ENCODE data around the gene AP2M1.

AP2M1 gene

DNA sequence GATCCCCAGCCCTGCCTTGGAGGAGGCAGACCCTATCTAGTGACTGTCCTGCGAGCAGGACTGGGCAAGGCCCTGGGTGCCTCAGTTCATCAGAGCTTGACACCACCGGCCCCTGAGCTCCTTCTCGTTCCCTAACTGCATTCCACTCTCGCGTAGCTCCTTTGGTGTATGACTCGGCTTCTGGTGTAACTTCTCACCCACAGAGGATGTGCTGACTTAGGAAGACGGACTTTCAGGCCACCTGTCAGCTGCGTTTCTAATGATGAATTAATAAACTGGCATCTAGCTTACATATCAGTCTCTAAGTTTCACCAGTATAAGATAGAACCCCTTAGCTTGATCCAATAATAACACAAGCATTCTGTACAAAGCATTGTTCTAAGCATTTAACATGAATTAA, 28.9 kb downstream of the AP2M1 start:
- H3K27ac ChIP-seq: no peak overlapping the region
- TF ChIP-seq, protein P1, sequence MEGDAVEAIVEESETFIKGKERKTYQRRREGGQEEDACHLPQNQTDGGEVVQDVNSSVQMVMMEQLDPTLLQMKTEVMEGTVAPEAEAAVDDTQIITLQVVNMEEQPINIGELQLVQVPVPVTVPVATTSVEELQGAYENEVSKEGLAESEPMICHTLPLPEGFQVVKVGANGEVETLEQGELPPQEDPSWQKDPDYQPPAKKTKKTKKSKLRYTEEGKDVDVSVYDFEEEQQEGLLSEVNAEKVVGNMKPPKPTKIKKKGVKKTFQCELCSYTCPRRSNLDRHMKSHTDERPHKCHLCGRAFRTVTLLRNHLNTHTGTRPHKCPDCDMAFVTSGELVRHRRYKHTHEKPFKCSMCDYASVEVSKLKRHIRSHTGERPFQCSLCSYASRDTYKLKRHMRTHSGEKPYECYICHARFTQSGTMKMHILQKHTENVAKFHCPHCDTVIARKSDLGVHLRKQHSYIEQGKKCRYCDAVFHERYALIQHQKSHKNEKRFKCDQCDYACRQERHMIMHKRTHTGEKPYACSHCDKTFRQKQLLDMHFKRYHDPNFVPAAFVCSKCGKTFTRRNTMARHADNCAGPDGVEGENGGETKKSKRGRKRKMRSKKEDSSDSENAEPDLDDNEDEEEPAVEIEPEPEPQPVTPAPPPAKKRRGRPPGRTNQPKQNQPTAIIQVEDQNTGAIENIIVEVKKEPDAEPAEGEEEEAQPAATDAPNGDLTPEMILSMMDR (conservative IDR thresholded peaks at IDR 0.05): no peak
- no peak for TF ChIP-seq ZFX (IDR thresholded peaks at IDR 0.05)

DNA sequence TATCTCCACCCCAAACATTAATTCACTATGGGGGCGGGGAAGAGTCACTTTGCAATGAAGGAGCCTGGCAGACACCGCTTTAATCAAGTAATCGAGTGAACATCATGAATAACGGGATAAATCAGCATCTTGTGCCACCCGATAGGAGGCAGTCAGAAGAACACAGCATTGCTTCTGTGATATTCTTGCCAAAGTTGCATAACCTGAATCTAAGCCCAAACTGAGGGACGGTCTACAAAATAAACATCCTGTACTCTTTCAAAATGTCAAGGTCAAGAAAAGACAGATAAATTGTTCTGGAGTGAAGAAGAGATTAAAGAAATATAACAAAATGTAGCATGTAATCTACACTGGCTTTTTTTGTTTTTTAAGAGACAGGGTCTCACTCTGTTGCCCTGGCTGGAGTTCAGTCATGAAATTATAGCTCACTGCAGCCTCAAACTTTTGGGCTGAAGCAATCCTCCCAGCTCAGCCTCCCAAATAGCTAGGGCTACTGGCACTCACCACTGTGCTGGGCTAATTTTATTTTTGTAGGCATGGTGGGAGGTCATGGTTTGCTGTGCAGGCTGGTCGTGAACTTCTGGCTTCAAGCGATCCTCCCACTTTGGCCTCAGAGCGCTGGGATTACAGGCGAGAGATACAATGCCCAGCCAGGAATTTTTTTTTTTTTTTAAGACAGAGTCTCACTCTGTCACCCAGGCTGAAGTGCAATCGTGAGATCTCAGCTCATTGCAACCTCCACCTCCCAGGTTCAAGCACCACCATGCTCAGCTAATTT, 34.7 kb downstream of the AP2M1 start:
- TF ChIP-seq, protein P1 (conservative IDR thresholded peaks at IDR 0.05): no peak
- no peak for TF ChIP-seq ZFX (IDR thresholded peaks at IDR 0.05)
- H3K27ac ChIP-seq: no peak overlapping the region

GRCh38 chr3:184211297-184211696, 36.6 kb downstream of the AP2M1 start:
- TF ChIP-seq ZFX (IDR thresholded peaks at IDR 0.05): no peak
- TF ChIP-seq, protein P1 (conservative IDR thresholded peaks at IDR 0.05): no peak
- H3K27ac ChIP-seq: no peak overlapping the region

DNA sequence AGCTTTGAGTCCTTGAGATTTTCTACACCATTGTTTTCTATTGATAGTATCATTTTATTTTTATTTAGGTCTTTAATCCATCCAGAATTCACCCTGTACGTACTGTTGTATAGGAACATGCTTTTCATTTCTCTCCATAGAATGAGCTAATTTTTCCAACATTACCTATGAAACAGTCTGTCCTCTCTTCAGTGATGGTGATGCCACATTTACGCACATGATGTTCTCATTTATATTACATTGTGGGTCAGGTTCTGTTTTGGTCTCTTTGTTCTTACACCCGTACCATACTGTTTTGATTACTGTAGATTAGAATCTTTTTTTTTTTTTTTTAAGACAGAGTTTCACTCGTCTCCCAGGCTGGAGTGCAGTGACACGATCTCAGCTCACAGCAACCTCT, 37.1 kb downstream of the AP2M1 start:
- no peak overlapping the region for H3K27ac ChIP-seq
- TF ChIP-seq ZFX (IDR thresholded peaks at IDR 0.05): no peak
- TF ChIP-seq, protein P1 (conservative IDR thresholded peaks at IDR 0.05): no peak

GRCh38 chr3:184218814-184219213, 44.2 kb downstream of the AP2M1 start:
- H3K27ac ChIP-seq: no peak overlapping the region
- TF ChIP-seq ZFX (IDR thresholded peaks at IDR 0.05): no peak
- TF ChIP-seq, protein P1 (conservative IDR thresholded peaks at IDR 0.05): no peak

- TF ChIP-seq, protein P1 (conservative IDR thresholded peaks at IDR 0.05): no peak
- no peak for TF ChIP-seq ZFX (IDR thresholded peaks at IDR 0.05)
- H3K27ac ChIP-seq: no peak overlapping the region
Observed at GRCh38 chr3:184222521-184222920, 47.9 kb downstream of the AP2M1 start.

DNA sequence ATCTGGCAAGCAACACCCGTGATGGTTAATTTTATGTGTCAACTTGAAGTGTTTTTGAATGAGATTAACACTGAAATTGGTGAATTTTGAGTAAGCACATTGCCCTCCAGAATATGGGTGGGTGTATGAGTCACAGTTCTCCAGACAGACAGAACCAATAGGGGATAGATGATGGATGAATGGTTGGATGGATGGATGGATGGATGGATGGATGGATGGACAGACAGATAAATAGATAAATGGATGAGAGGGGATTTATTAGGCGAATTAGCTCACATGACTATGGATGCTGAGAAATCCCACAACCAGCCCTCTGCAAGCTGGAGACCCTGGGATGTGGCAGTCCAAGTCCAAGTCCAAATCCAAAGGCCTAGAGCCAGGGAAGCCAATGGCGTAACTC, 49.3 kb downstream of the AP2M1 start:
- TF ChIP-seq ZFX (IDR thresholded peaks at IDR 0.05): no peak
- TF ChIP-seq, protein P1 (conservative IDR thresholded peaks at IDR 0.05): no peak
- no peak overlapping the region for H3K27ac ChIP-seq

Data from C4-2B (cell line).